H54 (cell line): ENCODE results near the gene PDIK1L.
"Not testable (repeated sequence)": the region's sequence is repeated elsewhere in the genome, so short reads cannot be mapped to it uniquely, and the experiment has no call there.

ENCODE experiments used
- DNase-seq: peaks from one replicate; pipeline ENCODE4 v3.0.0; 2011; ENCODE audit warnings: low spot score, mixed read lengths; ENCODE audit not compliant: insufficient read length
- FAIRE-seq: peaks from 3 replicates; lab custom pipeline; 2011; peaks lifted over from hg19 to GRCh38; lab: Jason Lieb, UNC
- POLR2A ChIP-seq: IDR thresholded peaks from 2 replicates; pipeline ENCODE4 v1.6.1; 2011; ENCODE audit warnings: low read depth, mild to moderate bottlenecking, low read length

The PDIK1L gene

GRCh38 chr1:26079960-26080814 lies 31.4 kb upstream of the PDIK1L start:
- no peak for TF ChIP-seq POLR2A
- FAIRE-seq (no peak), DNase-seq (no peak)

- DNase-seq: no peak
- TF ChIP-seq POLR2A: no peak
- no peak for FAIRE-seq
These were observed 30.2 kb upstream of the PDIK1L start for GRCh38 chr1:26081267-26082019.

DNA sequence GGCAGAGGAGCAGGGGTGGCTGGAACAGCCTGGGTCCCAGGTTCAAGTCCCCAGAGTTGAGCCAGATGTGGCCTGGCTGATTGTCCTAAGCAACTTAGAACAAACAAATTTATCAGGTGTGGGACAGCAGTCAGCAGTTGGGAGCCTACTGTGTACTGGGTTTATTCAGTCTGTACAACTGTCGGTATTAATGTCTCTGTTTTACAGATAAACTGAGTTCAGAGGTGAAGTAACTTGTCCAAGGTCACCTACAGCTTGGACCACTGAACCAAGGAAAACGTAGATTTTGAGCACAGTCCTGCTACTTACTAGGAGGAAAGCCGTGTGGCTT lies 29.6 kb upstream of the PDIK1L start:
- TF ChIP-seq POLR2A: no peak
- DNase-seq: no peak
- FAIRE-seq: no peak

- no peak for TF ChIP-seq POLR2A
- DNase-seq (no peak), FAIRE-seq (no peak)
These were observed 28.4 kb upstream of the PDIK1L start for GRCh38 chr1:26083208-26083607.

DNA sequence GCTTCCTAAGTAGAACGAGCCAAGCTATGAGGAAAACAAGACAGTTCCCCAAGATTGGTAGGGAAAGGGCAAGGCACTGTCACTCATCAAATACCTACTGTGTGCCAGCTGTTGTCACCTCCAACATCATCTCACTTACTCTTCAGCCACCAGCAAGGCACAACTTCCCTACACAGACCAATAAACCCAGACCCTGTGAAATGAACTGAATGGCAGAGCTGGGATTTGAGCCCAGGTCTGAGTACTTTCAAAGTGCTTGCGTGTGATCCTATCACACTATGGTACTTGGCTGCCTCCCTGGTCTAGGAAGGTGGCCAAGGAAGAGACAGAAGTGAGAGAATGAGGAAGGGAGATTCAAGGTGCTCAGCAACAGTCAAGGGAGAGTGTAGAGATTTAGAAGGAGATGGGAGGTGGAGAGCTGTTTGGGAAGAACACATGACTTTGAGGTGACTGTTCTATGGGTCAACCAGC lies 27.5 kb upstream of the PDIK1L start:
- TF ChIP-seq POLR2A: no peak
- FAIRE-seq (no peak), DNase-seq (no peak)

GRCh38 chr1:26084844-26085243 lies 26.8 kb upstream of the PDIK1L start:
- no peak for TF ChIP-seq POLR2A
- DNase-seq (no peak), FAIRE-seq (no peak)

GRCh38 chr1:26089125-26089524 lies 22.5 kb upstream of the PDIK1L start:
- FAIRE-seq: no peak
- DNase-seq: no peak
- no peak for TF ChIP-seq POLR2A

DNA sequence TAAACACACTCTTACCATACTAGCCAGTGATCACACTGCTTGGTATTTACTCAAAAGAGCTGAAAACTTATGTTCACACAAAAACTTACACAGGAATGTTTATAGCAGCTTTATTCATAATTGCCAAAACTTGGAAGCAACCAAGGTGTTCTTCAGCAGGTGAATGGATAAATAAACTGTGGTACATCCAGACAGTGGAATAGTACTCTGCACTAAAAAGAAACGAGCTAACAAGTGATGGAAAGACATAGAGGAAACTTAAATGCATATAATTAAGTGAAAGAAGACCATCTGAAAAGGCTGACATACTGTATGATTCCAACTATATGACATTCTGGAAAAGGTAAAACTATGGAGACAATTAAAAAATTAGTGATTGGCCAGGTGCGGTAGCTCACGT lies 20.7 kb upstream of the PDIK1L start:
- FAIRE-seq (no peak), DNase-seq (no peak)
- no peak for TF ChIP-seq POLR2A

GRCh38 chr1:26092422-26092821 lies 19.2 kb upstream of the PDIK1L start:
- no peak for DNase-seq
- FAIRE-seq: no peak
- TF ChIP-seq POLR2A: no peak

GRCh38 chr1:26093569-26093968 lies 18.1 kb upstream of the PDIK1L start:
- DNase-seq, FAIRE-seq: not testable (repeated sequence)

GRCh38 chr1:26094076-26094669 lies 17.5 kb upstream of the PDIK1L start:
- DNase-seq (no peak), FAIRE-seq (no peak)
- TF ChIP-seq POLR2A: no peak

DNA sequence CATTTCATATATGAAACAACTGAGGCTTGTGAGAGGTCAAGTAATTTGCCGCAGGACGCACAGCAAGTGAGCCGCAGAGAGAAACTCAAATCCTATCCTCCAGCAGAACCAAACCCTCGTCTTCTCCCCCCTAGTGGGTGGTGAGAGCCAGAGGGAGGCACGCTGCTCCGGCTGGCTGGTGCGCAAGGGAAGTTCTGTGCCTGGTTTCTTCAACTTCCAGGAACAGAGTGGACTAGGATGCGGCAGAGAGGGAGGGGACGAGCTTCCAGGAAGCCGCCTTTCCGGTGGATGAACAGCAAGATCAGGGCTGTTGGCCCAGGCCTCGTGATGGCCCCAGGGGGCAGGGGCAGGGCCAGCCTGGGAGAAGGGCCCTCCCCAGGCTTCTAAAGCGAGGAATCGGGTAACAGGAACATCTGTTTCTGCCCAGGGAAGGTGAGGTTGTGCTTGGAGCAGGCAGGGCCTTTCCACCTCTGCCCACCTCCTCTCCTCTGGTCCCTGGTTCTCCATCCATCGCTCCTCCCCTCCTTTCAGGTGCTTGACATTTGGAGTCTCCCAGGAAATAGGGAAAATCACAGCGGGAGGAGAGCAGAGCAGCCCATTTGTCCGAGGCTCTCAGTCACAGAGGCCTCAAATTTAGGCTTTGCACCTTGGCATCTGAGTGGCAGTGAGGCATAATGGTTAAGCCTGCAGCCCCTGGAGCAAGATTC lies 16.8 kb upstream of the PDIK1L start:
- DNase-seq (peak; percentile 23), FAIRE-seq (peak; percentile 48)
- TF ChIP-seq POLR2A: no peak

- DNase-seq (no peak), FAIRE-seq (no peak)
- no peak for TF ChIP-seq POLR2A
These were observed 15.2 kb upstream of the PDIK1L start for GRCh38 chr1:26096471-26096870.

GRCh38 chr1:26097696-26098095 lies 13.9 kb upstream of the PDIK1L start:
- no peak for TF ChIP-seq POLR2A
- FAIRE-seq (no peak), DNase-seq (peak; percentile 40)
